ENCODE measurements around the gene ZFP14.
"Not testable (repeated sequence)": the region's sequence is repeated elsewhere in the genome, so short reads cannot be mapped to it uniquely, and the experiment has no call there.

Gene ZFP14

GRCh38 chr19:36330216-36330615 is 48.8 kb downstream of the ZFP14 start:
- no peak for DNase-seq

- not testable (repeated sequence) for DNase-seq
Observed at GRCh38 chr19:36329534-36329933, 49.5 kb downstream of the ZFP14 start.

GRCh38 chr19:36326649-36327048 is 52.4 kb downstream of the ZFP14 start:
- DNase-seq: not testable (repeated sequence)

- DNase-seq: not testable (repeated sequence)
Observed at GRCh38 chr19:36315164-36315563, 63.8 kb downstream of the ZFP14 start.

GRCh38 chr19:36314053-36314452 is 64.9 kb downstream of the ZFP14 start:
- DNase-seq: not testable (repeated sequence)

- DNase-seq: not testable (repeated sequence)
Observed at GRCh38 chr19:36311098-36311760, 67.8 kb downstream of the ZFP14 start.

GRCh38 chr19:36310416-36310990 is 68.5 kb downstream of the ZFP14 start:
- DNase-seq: not testable (repeated sequence)

GRCh38 chr19:36309759-36310158 is 69.2 kb downstream of the ZFP14 start:
- not testable (repeated sequence) for DNase-seq

GRCh38 chr19:36309309-36309708 is 69.7 kb downstream of the ZFP14 start:
- not testable (repeated sequence) for DNase-seq

GRCh38 chr19:36292317-36292716 is 86.7 kb downstream of the ZFP14 start:
- DNase-seq: not testable (repeated sequence)

All from stimulated activated CD4-positive, alpha-beta T cell treated with anti-CD3 and anti-CD28 coated beads, Interleukin-15, amount 100 ng/mL, for 24 hours (primary cell).